ENCODE data around the gene HBM. TPM values are rescaled to one million over a fixed set of nuclear protein-coding genes. Genes with fewer than 3 reads are reported as not detected.

HBM gene
- total RNA-seq, 1 experiment from 2014 or later, result not detected

DNA sequence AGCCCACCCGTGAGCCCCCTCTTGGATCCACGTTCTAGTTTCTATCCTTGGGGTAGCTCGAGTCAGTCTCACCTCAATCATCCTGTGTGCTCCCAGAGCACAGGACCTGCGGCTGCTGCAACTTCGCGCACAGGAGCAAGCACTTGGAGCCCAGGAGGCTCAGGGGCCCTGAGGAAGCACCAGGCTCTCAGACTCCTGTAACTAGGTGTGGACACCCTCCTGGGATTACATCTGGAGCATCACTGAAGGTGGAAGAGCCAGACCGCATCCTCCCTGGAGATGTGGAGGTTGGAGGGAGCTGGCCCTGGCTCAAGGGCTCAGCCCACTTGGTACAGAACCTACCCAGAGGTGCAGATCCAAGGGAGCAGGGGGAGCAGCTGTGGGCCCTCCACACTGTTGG is 17.2 kb downstream of the HBM start:
- DNase-seq (ENCODE audit: low read depth, low spot score) (no peak), ATAC-seq (no peak)
- BruUV-seq (replicated peaks), result TSS peak; percentile 91
- Histone ChIP-seq H3K9me3 (ENCODE audit: control insufficient read depth, insufficient read depth, low read depth, low read length) (no peaks in the 10 kb centered on the region), H3K36me3 (ENCODE audit: control insufficient read depth, insufficient read depth, low read length) (no peaks in the 10 kb centered on the region), H3K27ac (ENCODE audit: low read length) (no peak overlapping the region), H3K4me1 (ENCODE audit: control insufficient read depth, insufficient read depth, low read length) (peaks cover 2% of the 10 kb centered on the region; the same call in 1 of the 2 replicates), H3K27me3 (ENCODE audit: control insufficient read depth, insufficient read depth, low read length) (no peaks in the 10 kb centered on the region), H3K4me3 (ENCODE audit: low read depth in 2 of 2, low read length in 2 of 2) (no peak overlapping the region)
- TF ChIP-seq, protein P1, sequence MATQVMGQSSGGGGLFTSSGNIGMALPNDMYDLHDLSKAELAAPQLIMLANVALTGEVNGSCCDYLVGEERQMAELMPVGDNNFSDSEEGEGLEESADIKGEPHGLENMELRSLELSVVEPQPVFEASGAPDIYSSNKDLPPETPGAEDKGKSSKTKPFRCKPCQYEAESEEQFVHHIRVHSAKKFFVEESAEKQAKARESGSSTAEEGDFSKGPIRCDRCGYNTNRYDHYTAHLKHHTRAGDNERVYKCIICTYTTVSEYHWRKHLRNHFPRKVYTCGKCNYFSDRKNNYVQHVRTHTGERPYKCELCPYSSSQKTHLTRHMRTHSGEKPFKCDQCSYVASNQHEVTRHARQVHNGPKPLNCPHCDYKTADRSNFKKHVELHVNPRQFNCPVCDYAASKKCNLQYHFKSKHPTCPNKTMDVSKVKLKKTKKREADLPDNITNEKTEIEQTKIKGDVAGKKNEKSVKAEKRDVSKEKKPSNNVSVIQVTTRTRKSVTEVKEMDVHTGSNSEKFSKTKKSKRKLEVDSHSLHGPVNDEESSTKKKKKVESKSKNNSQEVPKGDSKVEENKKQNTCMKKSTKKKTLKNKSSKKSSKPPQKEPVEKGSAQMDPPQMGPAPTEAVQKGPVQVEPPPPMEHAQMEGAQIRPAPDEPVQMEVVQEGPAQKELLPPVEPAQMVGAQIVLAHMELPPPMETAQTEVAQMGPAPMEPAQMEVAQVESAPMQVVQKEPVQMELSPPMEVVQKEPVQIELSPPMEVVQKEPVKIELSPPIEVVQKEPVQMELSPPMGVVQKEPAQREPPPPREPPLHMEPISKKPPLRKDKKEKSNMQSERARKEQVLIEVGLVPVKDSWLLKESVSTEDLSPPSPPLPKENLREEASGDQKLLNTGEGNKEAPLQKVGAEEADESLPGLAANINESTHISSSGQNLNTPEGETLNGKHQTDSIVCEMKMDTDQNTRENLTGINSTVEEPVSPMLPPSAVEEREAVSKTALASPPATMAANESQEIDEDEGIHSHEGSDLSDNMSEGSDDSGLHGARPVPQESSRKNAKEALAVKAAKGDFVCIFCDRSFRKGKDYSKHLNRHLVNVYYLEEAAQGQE (IDR thresholded peaks at IDR 0.05; ENCODE audit: insufficient read depth in 1 of 2, low read depth in 2 of 2, low read length in 1 of 2), result no peak
- no peak for TF ChIP-seq TCF7L2 (IDR thresholded peaks at IDR 0.05; ENCODE audit: low read depth, low read length)
- TF ChIP-seq, protein P2, sequence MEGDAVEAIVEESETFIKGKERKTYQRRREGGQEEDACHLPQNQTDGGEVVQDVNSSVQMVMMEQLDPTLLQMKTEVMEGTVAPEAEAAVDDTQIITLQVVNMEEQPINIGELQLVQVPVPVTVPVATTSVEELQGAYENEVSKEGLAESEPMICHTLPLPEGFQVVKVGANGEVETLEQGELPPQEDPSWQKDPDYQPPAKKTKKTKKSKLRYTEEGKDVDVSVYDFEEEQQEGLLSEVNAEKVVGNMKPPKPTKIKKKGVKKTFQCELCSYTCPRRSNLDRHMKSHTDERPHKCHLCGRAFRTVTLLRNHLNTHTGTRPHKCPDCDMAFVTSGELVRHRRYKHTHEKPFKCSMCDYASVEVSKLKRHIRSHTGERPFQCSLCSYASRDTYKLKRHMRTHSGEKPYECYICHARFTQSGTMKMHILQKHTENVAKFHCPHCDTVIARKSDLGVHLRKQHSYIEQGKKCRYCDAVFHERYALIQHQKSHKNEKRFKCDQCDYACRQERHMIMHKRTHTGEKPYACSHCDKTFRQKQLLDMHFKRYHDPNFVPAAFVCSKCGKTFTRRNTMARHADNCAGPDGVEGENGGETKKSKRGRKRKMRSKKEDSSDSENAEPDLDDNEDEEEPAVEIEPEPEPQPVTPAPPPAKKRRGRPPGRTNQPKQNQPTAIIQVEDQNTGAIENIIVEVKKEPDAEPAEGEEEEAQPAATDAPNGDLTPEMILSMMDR (IDR thresholded peaks at IDR 0.05), result no peak
- TF ChIP-seq POLR2AphosphoS5 (IDR thresholded peaks at IDR 0.05; ENCODE audit: low read depth, low read length), result no peak
- TF ChIP-seq SIN3A (IDR thresholded peaks at IDR 0.05; ENCODE audit: borderline replicate concordance, insufficient read depth, low read depth, low read length), result no peak
- in situ Hi-C loops (cut with HindIII; ENCODE audit: low pct_unique_long_range_greater_than_20kb, low sequenced_read_pairs), result no loop called here
- intact Hi-C loops (cut with micrococcal nuclease; ENCODE audit: unreplicated experiment), result no loop called here
- ChIA-PET POLR2A (no interaction called here), CTCF (interaction anchor here (0.6 to 0.7 kb wide), 3 partner anchors 40 to 170 kb away, joined by 3 to 9 read pairs (median 7); partner anchors contain the start of gene AXIN1)

DNA sequence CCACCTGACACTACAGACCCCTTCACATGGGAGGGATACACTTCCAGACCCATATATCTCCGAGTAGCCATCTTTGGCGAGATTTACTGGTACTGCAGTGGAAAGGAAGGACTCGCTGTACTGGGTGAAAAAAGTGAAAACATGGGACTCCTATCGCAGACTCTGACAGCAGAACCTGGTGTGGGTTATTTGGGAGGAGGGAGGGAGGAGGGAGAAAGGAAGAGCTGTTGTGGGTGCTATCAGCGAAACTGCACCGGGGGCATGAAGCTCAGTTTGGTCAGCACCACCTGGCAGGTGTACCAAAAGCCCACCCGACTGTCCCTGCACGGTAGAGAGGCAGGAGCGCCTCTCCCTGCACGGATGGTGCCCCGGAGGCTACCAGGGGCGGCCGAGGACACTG is 19.4 kb downstream of the HBM start:
- no TSS peak for BruUV-seq (replicated peaks)
- H3K27ac ChIP-seq (ENCODE audit: low read length), result no peak overlapping the region
- no peak for TF ChIP-seq TCF7L2 (IDR thresholded peaks at IDR 0.05; ENCODE audit: low read depth, low read length)
- TF ChIP-seq, protein P1 (IDR thresholded peaks at IDR 0.05; ENCODE audit: insufficient read depth in 1 of 2, low read depth in 2 of 2, low read length in 1 of 2), result no peak
- no peak for TF ChIP-seq SIN3A (IDR thresholded peaks at IDR 0.05; ENCODE audit: borderline replicate concordance, insufficient read depth, low read depth, low read length)
- no peak for TF ChIP-seq POLR2AphosphoS5 (IDR thresholded peaks at IDR 0.05; ENCODE audit: low read depth, low read length)
- TF ChIP-seq, protein P2 (IDR thresholded peaks at IDR 0.05), result no peak
- no peaks in the 10 kb centered on the region for H3K9me3 ChIP-seq (ENCODE audit: control insufficient read depth, insufficient read depth, low read depth, low read length)
- no peak for ATAC-seq
- intact Hi-C loops (cut with micrococcal nuclease; ENCODE audit: unreplicated experiment) (no loop called here), in situ Hi-C loops (cut with HindIII; ENCODE audit: low pct_unique_long_range_greater_than_20kb, low sequenced_read_pairs) (no loop called here)
- CTCF ChIA-PET, result no interaction called here
- peaks cover 7% of the 10 kb centered on the region for H3K36me3 ChIP-seq (ENCODE audit: control insufficient read depth, insufficient read depth, low read length)
- DNase-seq (ENCODE audit: low read depth, low spot score), result no peak
- H3K4me1 ChIP-seq (ENCODE audit: control insufficient read depth, insufficient read depth, low read length), result no peaks in the 10 kb centered on the region; the same call in 1 of the 2 replicates
- H3K4me3 ChIP-seq (ENCODE audit: low read depth in 2 of 2, low read length in 2 of 2), result no peak overlapping the region
- POLR2A ChIA-PET, result no interaction called here
- H3K27me3 ChIP-seq (ENCODE audit: control insufficient read depth, insufficient read depth, low read length), result no peaks in the 10 kb centered on the region
